ENCODE results near the gene TREML4.

Gene TREML4

GRCh38 chr6:41273714-41274113 lies 45.6 kb downstream of the TREML4 start:
- in situ Hi-C loops (cut with MboI; ENCODE audit: low pct_unique_long_range_greater_than_20kb, low sequenced_read_pairs) = no loop called here

DNA sequence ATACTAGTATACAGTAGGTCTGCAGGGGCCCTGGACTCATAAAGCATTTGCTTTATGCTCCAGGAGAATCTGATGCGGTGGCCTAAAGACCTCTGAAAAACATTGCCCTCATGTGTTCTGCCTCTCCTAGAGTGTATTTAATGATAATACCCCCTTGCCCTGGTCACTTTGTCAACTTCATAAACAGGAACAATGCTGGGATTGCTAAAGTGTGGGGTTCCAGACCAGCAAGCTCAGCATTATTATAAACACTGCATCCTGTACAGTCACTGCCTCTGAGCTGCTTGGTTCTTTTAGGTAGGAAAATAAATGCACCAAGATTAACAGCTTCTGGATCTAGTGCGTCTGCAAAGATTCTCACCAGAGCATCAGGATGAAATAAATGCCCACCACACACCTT lies 46.1 kb downstream of the TREML4 start:
- in situ Hi-C loops (cut with MboI; ENCODE audit: low pct_unique_long_range_greater_than_20kb, low sequenced_read_pairs) = no loop called here
- no peak for DNase-seq

More at GRCh38 chr6:41273714-41274113, 45.6 kb downstream of the TREML4 start:
- no peak for DNase-seq

- no peak for DNase-seq
- in situ Hi-C loops (cut with MboI; ENCODE audit: low pct_unique_long_range_greater_than_20kb, low sequenced_read_pairs) = no loop called here
These were observed 47.3 kb downstream of the TREML4 start for GRCh38 chr6:41275489-41275888.

GRCh38 chr6:41277605-41278004 lies 49.5 kb downstream of the TREML4 start:
- in situ Hi-C loops (cut with MboI; ENCODE audit: low pct_unique_long_range_greater_than_20kb, low sequenced_read_pairs) = no loop called here
- DNase-seq = no peak

DNA sequence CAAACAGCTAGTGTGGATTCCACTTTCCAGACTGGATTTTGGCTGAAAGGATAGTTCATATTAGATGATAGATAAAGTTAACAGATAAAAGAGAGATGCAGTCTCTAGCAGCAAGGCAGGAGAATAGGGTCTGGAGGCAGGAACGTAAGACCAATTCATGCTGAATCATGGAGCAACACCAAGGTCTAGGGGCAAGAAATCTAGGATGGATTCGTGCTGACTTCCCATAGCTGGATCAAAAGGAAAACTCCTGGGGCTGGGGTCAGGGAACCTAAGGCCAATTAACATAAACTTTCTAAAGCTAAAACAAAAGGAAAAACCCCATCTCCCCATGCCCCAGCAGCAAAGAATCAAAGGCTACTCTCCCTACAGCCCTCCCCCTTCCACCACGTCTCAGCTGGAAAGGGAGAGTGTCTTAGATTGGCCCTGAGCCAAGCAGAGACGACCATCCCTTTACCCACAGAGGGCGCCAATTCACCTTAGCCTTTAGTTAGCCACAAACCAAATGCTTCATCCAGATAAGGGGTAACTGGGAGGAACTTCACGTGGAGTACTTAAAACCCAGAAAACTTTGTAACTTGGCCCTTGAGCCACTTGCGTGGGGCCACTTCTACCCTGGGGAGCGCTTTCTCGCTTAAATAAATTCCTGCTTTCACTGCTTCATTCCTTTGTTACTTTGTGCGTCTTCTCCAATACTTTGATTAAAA lies 50.7 kb downstream of the TREML4 start:
- in situ Hi-C loops (cut with MboI; ENCODE audit: low pct_unique_long_range_greater_than_20kb, low sequenced_read_pairs) = no loop called here
- peak; percentile 91 for DNase-seq

- DNase-seq = no peak
- in situ Hi-C loops (cut with MboI; ENCODE audit: low pct_unique_long_range_greater_than_20kb, low sequenced_read_pairs) = no loop called here
These were observed 52.4 kb downstream of the TREML4 start for GRCh38 chr6:41280381-41281057.

DNA sequence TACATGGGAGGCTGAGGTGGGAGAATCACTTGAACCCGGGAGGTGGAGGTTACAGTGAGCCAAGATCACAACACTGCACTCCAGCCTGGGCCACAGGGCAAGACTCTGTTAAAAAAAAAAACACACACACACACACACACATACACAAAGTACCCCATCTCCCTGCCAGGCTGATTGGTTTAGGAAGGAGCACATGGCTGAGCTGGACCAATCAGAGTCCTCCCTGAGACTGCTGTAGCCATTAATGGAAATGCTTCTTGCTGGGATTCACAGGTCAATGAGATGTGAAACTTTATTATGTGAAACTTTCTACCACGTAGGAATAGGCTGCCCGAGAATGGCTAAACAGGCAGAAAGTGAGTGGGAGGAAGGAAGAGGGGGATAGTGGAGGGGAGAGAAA lies 55.5 kb downstream of the TREML4 start:
- in situ Hi-C loops (cut with MboI; ENCODE audit: low pct_unique_long_range_greater_than_20kb, low sequenced_read_pairs) = no loop called here
- no peak for DNase-seq

- in situ Hi-C loops (cut with MboI; ENCODE audit: low pct_unique_long_range_greater_than_20kb, low sequenced_read_pairs) = no loop called here
- DNase-seq = no peak
These were observed 56.6 kb downstream of the TREML4 start for GRCh38 chr6:41284726-41285125.

DNA sequence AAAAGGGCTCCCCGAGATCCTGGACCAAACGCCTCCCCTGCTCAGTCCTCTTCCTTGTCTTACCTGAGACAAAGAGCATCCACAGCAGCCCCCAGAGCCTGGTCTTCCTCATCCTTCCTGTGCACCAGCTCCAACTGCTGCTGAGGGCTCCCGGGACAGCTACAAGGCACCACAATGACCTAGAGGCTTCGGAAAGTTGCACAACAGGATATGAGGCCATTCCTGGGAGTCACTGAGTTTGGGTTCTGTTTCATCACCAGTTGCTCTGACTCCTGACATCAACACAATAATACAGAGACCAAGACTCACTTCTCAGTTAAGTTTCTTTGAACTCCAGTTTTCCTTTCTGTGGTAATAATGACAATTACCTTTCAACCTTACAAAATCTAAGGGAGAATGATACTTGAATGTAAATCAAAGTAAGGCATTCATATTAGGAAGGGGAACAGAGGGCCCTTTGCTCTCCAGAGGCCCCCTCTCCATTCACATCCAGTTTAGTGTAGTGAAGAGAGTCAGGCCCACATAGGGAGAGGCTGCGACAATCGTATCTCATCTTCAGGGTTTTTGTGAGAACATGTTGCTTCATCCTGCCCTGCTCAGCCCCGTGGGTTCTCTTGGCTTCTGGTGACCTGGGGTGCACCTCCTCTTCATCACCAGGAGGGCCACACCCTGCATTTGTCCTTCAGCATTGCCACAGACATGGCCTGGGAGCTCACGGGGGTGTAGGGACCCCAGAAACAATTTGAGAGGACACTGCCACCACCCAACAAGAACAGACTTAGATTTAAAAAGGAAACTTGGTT lies 58.6 kb downstream of the TREML4 start, which contains the start of gene TREM1:
Gene TREM1 (minus strand): TSS at position 139 of the 803 bp plus-strand sequence. CDS start 27 bp downstream, at position 112.
- in situ Hi-C loops (cut with MboI; ENCODE audit: low pct_unique_long_range_greater_than_20kb, low sequenced_read_pairs) = no loop called here
- peak; percentile 25 for DNase-seq

DNA sequence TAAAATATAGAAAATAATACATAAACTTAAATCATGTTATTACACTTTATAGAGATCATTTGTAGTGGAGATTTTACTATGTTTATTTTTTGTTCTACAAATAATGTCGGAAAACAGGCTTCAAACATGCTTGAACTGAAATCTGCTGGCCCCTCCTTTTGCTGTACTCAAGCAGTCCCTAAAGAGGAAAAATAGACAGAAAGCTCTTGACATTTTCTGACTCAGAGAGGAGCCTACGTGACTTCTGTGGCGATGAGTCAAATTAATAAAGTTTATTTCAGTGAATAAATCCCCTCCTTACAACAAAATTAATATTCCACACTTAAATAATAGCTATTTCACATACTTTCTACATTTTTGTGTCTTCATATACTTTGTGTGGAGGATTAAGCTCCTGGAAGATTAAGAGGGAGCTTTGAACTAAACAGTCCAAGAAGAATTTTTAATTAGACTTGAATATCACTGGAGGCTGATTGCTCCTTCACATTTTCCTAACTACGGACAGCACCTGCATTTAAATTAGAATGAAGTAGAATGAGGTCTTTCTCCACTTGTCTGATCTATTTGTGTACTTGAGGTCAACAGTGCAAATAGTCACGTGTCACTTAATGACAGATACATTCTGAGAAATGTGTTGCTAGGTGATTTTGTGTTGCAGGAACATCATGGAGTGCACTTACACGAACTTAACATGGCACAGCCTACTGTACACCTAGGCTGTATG lies 60.0 kb downstream of the TREML4 start:
- in situ Hi-C loops (cut with MboI; ENCODE audit: low pct_unique_long_range_greater_than_20kb, low sequenced_read_pairs) = no loop called here
- DNase-seq = no peak
